HL-60 (cell line): ENCODE data around the gene TYW1.

Experiments
- DNase-seq, 2 experiments: peaks; one replicate each; pipeline ENCODE4 v3.0.0-alpha.2; 2010 to 2020; ENCODE audit warnings: low read depth in 1 of 2, low spot score in 1 of 2
- H3K27ac ChIP-seq: fragments of 250-450 bp; sonication (Bioruptor Pico); replicated peaks from 2 replicates; pipeline ENCODE4 v1.5.1; 2020; ENCODE audit warnings: mild to moderate bottlenecking, moderate library complexity
- H3K27me3 ChIP-seq: fragments of 250-450 bp; sonication (Bioruptor Pico); 2 replicates; pipeline ENCODE4 v1.5.1; 2021; ENCODE audit warnings: mild to moderate bottlenecking, moderate library complexity; ENCODE audit not compliant: insufficient read depth, poor library complexity, severe bottlenecking
- H3K4me3 ChIP-seq: replicated peaks from 2 replicates; pipeline ENCODE4 v1.5.1; 2011; ENCODE audit warnings: mild to moderate bottlenecking, control low read depth, low read length; ENCODE audit not compliant: insufficient read depth
- CTCF ChIP-seq: IDR thresholded peaks from one replicate; pipeline ENCODE4 v1.5.1; 2011; ENCODE audit warnings: low read length, control low read depth, inconsistent platforms; ENCODE audit not compliant: insufficient read depth
- GABPA ChIP-seq: IDR thresholded peaks from 2 replicates; pipeline ENCODE4 v1.6.1; 2012; ENCODE audit warnings: low read depth
- POLR2AphosphoS5 ChIP-seq: IDR thresholded peaks from 2 replicates; pipeline ENCODE4 v1.6.1; 2012; ENCODE audit warnings: low read depth
- SPI1 ChIP-seq: IDR thresholded peaks from 2 replicates; pipeline ENCODE4 v1.6.1; 2012; ENCODE audit warnings: low read depth, mild to moderate bottlenecking, borderline replicate concordance
- TF ChIP-seq, protein P1 (sequence below): IDR thresholded peaks from 2 replicates; pipeline ENCODE4 v1.6.1; 2012; ENCODE audit warnings: low read depth; ENCODE audit not compliant: insufficient replicate concordance

Gene TYW1

GRCh38 chr7:66952343-66953043, 44.1 kb upstream of the TYW1 start:
- TF ChIP-seq POLR2AphosphoS5, result no peak
- TF ChIP-seq SPI1, result no peak
- no peak for TF ChIP-seq CTCF
- TF ChIP-seq, protein P1, sequence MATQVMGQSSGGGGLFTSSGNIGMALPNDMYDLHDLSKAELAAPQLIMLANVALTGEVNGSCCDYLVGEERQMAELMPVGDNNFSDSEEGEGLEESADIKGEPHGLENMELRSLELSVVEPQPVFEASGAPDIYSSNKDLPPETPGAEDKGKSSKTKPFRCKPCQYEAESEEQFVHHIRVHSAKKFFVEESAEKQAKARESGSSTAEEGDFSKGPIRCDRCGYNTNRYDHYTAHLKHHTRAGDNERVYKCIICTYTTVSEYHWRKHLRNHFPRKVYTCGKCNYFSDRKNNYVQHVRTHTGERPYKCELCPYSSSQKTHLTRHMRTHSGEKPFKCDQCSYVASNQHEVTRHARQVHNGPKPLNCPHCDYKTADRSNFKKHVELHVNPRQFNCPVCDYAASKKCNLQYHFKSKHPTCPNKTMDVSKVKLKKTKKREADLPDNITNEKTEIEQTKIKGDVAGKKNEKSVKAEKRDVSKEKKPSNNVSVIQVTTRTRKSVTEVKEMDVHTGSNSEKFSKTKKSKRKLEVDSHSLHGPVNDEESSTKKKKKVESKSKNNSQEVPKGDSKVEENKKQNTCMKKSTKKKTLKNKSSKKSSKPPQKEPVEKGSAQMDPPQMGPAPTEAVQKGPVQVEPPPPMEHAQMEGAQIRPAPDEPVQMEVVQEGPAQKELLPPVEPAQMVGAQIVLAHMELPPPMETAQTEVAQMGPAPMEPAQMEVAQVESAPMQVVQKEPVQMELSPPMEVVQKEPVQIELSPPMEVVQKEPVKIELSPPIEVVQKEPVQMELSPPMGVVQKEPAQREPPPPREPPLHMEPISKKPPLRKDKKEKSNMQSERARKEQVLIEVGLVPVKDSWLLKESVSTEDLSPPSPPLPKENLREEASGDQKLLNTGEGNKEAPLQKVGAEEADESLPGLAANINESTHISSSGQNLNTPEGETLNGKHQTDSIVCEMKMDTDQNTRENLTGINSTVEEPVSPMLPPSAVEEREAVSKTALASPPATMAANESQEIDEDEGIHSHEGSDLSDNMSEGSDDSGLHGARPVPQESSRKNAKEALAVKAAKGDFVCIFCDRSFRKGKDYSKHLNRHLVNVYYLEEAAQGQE, result no peak
- no peak for TF ChIP-seq GABPA
- Histone ChIP-seq H3K27ac (no peak overlapping the region), H3K4me3 (no peak overlapping the region), H3K27me3 (no peaks in the 10 kb centered on the region)
- no peak for DNase-seq

DNA sequence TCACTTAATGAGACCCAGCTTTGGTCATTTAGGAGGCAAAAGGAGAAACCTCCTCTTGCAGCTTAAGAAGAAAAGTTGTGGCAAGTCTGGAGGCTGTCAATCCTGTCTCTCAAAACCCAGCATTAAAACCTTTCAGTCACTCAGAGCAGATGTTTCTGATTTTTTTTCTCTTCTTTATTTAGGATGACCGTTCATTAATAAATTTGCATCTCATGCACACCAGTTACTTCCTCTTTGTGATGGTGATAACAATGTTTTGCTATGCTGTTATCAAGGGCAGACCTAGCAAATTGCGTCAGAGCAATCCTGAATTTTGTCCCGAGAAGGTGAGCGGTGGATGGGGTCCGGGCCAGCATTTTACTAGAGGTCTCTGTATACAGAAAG, 43.6 kb upstream of the TYW1 start:
- TF ChIP-seq, protein P1, result no peak
- TF ChIP-seq POLR2AphosphoS5, result no peak
- no peak for TF ChIP-seq CTCF
- no peak for TF ChIP-seq GABPA
- TF ChIP-seq SPI1, result no peak
- DNase-seq, result no peak
- Histone ChIP-seq H3K27me3 (no peaks in the 10 kb centered on the region), H3K4me3 (no peak overlapping the region), H3K27ac (no peak overlapping the region)

GRCh38 chr7:66957595-66958290, 38.9 kb upstream of the TYW1 start:
- TF ChIP-seq, protein P1, result no peak
- TF ChIP-seq GABPA (no peak), CTCF (no peak), POLR2AphosphoS5 (no peak), SPI1 (no peak)
- Histone ChIP-seq H3K4me3 (no peak overlapping the region), H3K27ac (no peak overlapping the region), H3K27me3 (no peaks in the 10 kb centered on the region)
- no peak for DNase-seq
